Spinal cord (tissue), 10 donors: ENCODE data around the gene SYVN1. TPM values are rescaled to one million over a fixed set of nuclear protein-coding genes. Genes with fewer than 3 reads are reported as not detected.
"Not testable (repeated sequence)": the region's sequence is repeated elsewhere in the genome, so short reads cannot be mapped to it uniquely, and the experiment has no call there.

Experiments
- DNase-seq, 6 donors: peaks; one replicate each; pipeline versions ENCODE4 v3.0.0 to v3.0.0-alpha.2; 2013 to 2015; ENCODE audit warnings: low spot score in 6 of 6, low read depth in 4 of 6
- H3K27ac ChIP-seq: one replicate; pipeline ENCODE4 v1.5.1; 2013; ENCODE audit warnings: low read depth, low read length, control low read depth
- H3K27me3 ChIP-seq: one replicate; pipeline ENCODE4 v1.6.1; 2013; ENCODE audit warnings: low read length; ENCODE audit not compliant: control insufficient read depth, insufficient read depth
- H3K36me3 ChIP-seq: one replicate; pipeline ENCODE4 v1.6.1; 2013; ENCODE audit warnings: low read length; ENCODE audit not compliant: control insufficient read depth, insufficient read depth
- H3K4me1 ChIP-seq: one replicate; pipeline ENCODE4 v1.6.1; 2013; ENCODE audit warnings: low read length; ENCODE audit not compliant: control insufficient read depth, insufficient read depth
- H3K4me3 ChIP-seq: one replicate; pipeline ENCODE4 v1.5.1; 2013; ENCODE audit warnings: low read depth, low read length, control low read depth
- H3K9me3 ChIP-seq: one replicate; pipeline ENCODE4 v1.6.1; 2013; ENCODE audit warnings: low read length; ENCODE audit not compliant: control insufficient read depth, insufficient read depth
- WGBS: methylation state at CpG from one replicate; pipeline ENCODE4 v1.1.5; 2013; ENCODE audit warnings: missing lambda C conversion rate; ENCODE audit not compliant: insufficient coverage; 5-methylcytosine and 5-hydroxymethylcytosine counted together
- long read RNA-seq, 4 donors: transcript quantifications; one replicate each; lab custom pipeline, GENCODE V29; 2026
- polyA plus RNA-seq, 2 donors: library from polyadenylated mRNA; unstranded; fragments of 120-200 nt; gene quantifications; one replicate each; pipeline ENCODE4 v1.2.1, GENCODE V29; 2013; ENCODE audit not compliant: insufficient read length in 2 of 2
- total RNA-seq, 2 donors: library from RNA; depleted of rRNA in 1 of 2; stranded (reverse); fragments of 120-200 nt in 1 of 2; fragments of >200 nt in 1 of 2; gene quantifications; one replicate each; pipeline versions ENCODE4 v1.2.3 to v1.2.4, GENCODE V29; 2013 to 2014
- donor health status: healthy.

Gene SYVN1
- total RNA-seq (10 to 100 TPM; 14.3 to 18.3 TPM), polyA plus RNA-seq (10 to 100 TPM; 44.2 to 52.6 TPM)
- long read RNA-seq, donor 1, transcript SYVN1-201 (16 exons, 3,048 nt) = major isoform, 5 of 7 reads
- long read RNA-seq, donor 1, partial matches to known transcripts = 0 of 7 reads
- long read RNA-seq, donor 1, other reads (novel, unspliced or antisense) = 0 of 7 reads
- long read RNA-seq, donor 2 = 0 reads
- long read RNA-seq, donor 3, partial matches to known transcripts = 0 of 1 reads
- long read RNA-seq, donor 3, other reads (novel, unspliced or antisense) = 0 of 1 reads
- long read RNA-seq, donor 4, partial matches to known transcripts = 7 of 9 reads
- long read RNA-seq, donor 4, other reads (novel, unspliced or antisense) = 0 of 9 reads

DNA sequence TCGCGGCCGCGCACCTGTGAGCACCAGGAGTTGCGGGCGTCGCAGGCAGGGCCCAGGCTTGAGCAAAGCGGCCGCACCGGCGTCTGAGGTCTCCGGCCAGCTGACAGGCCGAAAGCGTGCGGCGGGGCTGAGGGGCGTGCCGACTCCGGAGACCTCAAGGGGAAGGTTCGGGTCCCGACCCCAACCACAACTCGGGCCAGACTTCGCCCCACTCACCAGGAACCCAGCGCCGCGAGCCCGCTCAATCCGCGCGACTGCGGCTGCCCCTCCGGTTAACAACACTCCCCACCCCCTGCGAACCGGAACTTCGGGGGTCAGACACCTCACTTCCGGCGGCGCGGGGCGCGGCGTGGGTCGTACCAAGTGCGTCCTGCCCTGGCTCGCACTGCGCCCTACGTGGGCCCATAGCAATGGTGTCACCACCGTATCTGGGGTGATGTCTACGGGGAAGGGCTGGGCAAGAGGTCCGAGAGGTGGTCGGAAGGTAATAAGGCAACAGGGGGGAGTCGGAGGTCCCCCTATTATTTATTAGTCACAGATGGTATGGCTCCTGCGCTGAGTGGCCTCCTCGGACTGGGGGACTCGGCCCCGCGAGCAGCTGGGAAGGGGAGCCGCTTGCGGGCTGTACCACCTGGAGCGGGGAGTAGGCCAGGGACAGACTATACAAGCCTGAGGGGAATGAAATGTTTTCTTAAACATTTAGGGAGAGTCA, at the start of gene SYVN1:
Gene SYVN1, minus strand, starts transcription at position 280 of the 712 bp plus-strand sequence. CDS start 918 bp downstream, outside the sequence.
- Histone ChIP-seq H3K9me3 (no peaks in the 10 kb centered on the region), H3K4me1 (peaks cover 32% of the 10 kb centered on the region), H3K27me3 (no peaks in the 10 kb centered on the region), H3K27ac (peak within 1 kb of the TSS; percentile 100), H3K4me3 (peak within 1 kb of the TSS; percentile 95), H3K36me3 (peaks cover 43% of the 10 kb centered on the region)
- WGBS = 0% methylated on average over 59 of the region's 60 CpGs
- DNase-seq = peak in 4 of 6 donors; percentile 87 to 98 (median 96)

DNA sequence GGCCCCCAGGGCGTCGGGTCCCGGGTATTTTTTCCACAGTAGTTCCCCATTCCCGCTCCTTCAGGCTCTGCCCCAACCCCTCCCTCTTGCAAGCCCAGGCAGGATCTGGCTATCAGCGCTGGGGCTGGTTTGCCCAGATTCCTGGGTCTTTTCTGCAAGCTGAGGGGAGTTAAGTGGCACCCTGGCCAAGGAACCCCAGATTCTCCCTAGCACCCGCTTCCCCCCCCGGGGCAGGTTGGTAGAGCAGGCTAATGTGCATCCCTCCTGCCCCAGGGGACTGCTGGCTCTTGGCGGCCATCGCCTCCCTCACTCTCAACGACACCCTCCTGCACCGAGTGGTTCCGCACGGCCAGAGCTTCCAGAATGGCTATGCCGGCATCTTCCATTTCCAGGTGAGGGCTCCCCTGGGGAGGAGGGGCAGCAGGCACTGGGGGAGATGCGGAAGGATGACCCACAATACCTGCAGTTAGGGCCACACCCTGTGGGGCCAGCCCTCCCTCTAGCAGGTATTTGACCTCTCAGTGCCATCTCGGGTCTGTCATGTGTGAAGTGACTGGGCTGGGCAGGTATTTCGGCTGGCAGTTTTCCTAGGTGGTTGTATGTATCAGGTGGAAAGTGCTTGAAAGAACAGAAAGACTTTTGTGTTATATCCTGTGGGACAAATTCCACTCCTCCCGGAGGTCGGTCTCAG, 49.0 kb upstream of the SYVN1 start:
- no peak for DNase-seq
- no peak overlapping the region for H3K4me3 ChIP-seq
- H3K9me3 ChIP-seq = no peaks in the 10 kb centered on the region
- H3K4me1 ChIP-seq = peaks cover 32% of the 10 kb centered on the region
- no peaks in the 10 kb centered on the region for H3K27me3 ChIP-seq
- peaks cover 40% of the 10 kb centered on the region for H3K36me3 ChIP-seq
- H3K27ac ChIP-seq = no peak overlapping the region
- WGBS = 78% methylated on average over 16 of the region's 19 CpGs

DNA sequence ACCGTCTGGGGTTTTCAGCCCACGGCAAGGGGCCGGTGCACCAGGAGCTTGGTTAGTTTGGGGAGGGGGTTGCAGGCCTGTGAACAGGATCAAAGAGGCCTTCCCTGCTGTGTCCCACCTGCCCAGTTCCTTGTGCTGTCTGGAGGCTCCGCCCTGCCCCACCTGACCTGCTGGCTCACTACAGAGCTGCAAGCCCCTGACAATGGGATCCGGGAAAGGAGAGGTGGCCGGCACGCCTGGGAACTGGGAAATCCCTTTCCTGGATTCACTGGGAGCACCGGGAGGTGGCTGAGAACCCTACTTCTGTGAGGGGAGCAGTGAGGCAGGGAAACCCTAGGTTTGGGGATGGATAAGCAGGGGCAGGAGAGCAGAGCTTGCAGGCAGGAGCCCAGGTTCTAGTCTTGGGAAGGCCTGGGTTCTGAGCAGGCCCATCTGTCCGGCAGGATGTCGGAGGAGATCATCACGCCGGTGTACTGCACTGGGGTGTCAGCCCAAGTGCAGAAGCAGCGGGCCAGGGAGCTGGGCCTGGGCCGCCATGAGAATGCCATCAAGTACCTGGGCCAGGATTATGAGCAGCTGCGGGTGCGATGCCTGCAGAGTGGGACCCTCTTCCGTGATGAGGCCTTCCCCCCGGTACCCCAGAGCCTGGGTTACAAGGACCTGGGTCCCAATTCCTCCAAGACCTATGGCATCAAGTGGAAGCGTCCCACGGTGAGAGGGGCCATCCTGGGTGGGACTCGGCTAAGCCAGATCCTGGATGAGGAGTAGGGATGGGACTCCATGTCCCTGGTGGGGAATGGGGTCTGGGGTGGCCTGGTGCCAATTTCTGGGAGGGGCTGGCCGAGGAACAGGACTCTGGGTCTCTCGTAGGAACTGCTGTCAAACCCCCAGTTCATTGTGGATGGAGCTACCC, 48.2 kb upstream of the SYVN1 start:
- Histone ChIP-seq H3K4me1 (peaks cover 32% of the 10 kb centered on the region), H3K36me3 (peaks cover 32% of the 10 kb centered on the region), H3K27me3 (no peaks in the 10 kb centered on the region), H3K4me3 (peak overlapping the region; percentile 83), H3K9me3 (no peaks in the 10 kb centered on the region), H3K27ac (peak overlapping the region; percentile 75)
- peak in 2 of 6 donors; percentile 49 to 64 for DNase-seq
- 48% methylated on average over 22 of the region's 23 CpGs for WGBS

DNA sequence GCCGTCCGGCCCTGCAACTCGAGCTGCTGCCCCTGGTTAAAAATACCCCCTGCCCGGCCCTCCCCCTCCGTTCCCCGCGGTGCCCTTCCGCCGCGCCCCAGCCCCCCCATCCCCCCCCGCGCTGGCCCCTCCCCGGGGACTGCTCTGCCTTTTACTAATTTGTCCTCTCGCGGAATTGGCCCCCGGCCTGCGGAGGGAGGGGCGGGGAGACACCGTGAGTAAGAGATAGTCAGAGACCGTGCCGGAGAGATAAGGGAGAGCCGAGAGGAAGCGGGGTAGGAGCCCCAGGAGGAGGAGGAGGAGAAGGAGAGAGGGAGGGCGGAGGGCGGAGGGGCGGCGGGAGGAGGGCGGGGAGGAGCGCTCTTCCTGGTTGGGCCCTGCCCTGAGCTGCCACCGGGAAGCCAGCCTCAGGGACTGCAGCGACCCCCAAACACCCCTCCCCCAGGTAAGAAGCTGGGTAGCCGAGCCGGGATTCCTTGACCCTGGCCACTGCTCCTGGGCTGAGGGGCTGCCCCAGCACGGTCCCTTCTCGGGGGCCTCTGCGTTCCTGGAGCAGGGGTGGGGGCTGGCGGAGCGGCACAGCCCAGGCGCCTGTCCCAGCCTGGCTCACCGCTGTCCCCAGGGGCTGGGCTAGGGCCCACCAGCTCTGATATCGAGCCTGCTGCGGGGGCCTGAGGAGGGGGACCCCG, 47.4 kb upstream of the SYVN1 start, which contains the start of gene CAPN1:
Gene CAPN1, plus strand, starts transcription at position 360 of the 689 bp plus-strand sequence. CDS start 774 bp downstream, outside the sequence.
- DNase-seq = peak in 2 of 6 donors; percentile 81 to 85
- no peaks in the 10 kb centered on the region for H3K9me3 ChIP-seq
- WGBS = under 1% methylated on average over 23 of the region's 43 CpGs
- H3K4me1 ChIP-seq = peaks cover 32% of the 10 kb centered on the region
- H3K4me3 ChIP-seq = peak within 1 kb of the TSS; percentile 83
- H3K36me3 ChIP-seq = peaks cover 24% of the 10 kb centered on the region
- peak within 1 kb of the TSS; percentile 75 for H3K27ac ChIP-seq
- no peaks in the 10 kb centered on the region for H3K27me3 ChIP-seq

DNA sequence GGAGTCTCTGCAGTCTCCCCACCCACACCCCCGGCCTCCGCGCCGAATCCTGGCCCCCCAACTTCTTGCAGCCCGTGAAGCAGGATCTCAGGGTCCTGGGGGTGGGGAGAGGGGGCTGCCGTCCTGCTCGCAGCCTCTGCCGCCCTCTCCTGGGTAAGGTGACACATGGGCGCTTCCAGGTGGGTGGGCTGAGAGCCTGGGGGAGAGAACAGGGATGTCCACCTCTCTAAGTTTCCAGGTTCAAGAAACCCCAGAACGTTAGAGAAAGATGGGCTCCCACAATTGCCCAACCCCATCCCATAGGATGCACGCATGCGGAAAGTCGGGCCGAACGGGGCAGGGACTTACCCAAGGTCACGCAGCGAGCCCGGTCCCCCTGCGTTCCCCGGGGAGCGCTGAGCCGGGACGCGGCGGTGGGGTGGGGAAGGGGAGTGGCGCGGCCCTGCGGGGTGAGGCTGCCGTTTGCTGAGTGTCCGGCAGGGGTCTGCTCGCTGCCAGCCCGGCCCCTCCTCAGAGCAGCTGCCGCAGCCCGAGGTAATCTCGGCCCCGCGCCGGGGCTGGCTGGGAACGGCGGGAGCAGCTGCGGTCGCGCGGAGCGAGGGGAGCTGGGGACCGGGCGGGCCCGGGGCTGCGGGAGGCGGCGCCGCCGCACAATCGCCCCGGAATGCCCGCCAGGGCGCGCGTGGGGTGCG, 46.7 kb upstream of the SYVN1 start:
- H3K27me3 ChIP-seq = no peaks in the 10 kb centered on the region
- H3K9me3 ChIP-seq = no peaks in the 10 kb centered on the region
- DNase-seq = peak in 3 of 6 donors; percentile 41 to 83 (median 79)
- H3K4me3 ChIP-seq = peak overlapping the region; percentile 83
- WGBS = 0% methylated on average over 59 of the region's 60 CpGs
- H3K36me3 ChIP-seq = peaks cover 17% of the 10 kb centered on the region
- peaks cover 32% of the 10 kb centered on the region for H3K4me1 ChIP-seq
- H3K27ac ChIP-seq = peak overlapping the region; percentile 57

DNA sequence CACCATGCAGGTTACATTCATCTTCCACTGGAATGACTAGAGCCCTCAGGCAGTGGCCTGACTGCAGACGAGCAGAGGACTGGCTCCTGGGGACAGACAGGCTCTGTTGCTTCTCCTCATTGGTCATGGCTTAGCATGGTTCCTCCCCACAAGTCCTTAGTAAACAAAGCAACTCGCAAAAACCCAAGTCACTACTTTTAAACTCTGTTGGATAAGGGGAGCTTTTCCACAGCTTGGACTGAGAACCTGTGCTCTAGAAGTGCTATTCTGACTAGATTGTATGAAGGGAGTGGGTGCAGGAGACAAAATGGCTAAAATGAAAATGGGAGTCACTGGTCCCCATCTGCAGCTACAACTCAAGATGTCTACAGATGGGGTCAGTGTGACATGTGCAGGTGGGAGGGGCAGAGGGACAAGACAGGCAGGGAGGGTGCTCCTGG, 40.3 kb upstream of the SYVN1 start:
- not testable (repeated sequence) for H3K9me3 ChIP-seq, H3K4me3 ChIP-seq, H3K27ac ChIP-seq, H3K36me3 ChIP-seq, H3K4me1 ChIP-seq, DNase-seq, H3K27me3 ChIP-seq
- WGBS = 14% methylated on average over 1 of the region's 2 CpGs

DNA sequence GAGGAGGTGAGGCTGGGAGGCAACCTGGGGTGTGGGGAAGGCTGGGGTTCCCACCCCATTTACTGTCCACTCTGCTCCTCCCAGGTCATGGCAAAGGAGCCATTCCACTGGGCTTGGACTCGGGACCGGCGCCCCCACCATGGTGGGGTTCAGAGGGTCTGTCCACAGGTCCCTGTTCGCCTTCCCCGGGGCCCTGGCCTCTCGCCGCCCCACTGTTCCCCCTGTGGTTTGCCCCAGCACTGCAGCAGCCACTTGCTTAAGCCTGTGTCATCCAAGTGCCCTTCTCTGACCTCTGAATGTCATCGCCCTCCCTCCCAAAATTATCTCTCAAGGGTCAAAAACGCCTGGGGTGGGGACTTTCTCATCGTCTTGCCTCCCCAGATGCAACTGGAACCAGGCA, 38.3 kb upstream of the SYVN1 start:
- Histone ChIP-seq H3K36me3 (no peaks in the 10 kb centered on the region), H3K9me3 (no peaks in the 10 kb centered on the region), H3K4me1 (no peaks in the 10 kb centered on the region), H3K27ac (no peak overlapping the region), H3K27me3 (no peaks in the 10 kb centered on the region), H3K4me3 (no peak overlapping the region)
- no peak for DNase-seq
- WGBS = 90% methylated on average over 8 of the region's 10 CpGs

DNA sequence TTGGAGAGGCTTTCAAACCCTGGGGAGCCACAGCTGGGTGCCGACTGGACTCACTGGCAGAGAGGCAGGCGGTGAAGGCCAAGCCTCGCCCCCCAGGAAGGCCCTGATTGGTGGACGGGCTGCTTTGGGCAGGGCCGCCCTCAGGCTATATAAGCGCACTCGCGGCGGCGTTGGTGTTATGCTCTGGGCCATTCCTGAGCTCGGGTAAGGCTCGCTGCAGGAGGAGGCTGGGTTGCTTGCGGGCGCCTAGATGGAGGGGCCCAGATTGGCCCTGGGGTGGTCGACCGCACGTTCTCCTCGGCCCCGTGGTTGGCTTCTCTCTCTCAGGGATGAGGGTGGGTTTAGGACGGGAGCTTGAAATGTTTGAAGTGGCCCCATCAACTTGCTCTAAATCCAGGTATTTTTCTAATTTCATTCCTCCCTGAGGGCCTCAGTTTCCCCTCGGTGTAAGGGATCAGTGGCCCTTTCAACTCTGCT, 35.8 kb upstream of the SYVN1 start, which contains the start of gene SPDYC:
Gene SPDYC, plus strand, starts transcription at position 176 of the 477 bp plus-strand sequence. CDS start 1,125 bp downstream, outside the sequence.
- Histone ChIP-seq H3K4me3 (no peak within 1 kb of the TSS), H3K9me3 (no peaks in the 10 kb centered on the region), H3K4me1 (peaks cover 4% of the 10 kb centered on the region), H3K36me3 (no peaks in the 10 kb centered on the region), H3K27ac (no peak within 1 kb of the TSS), H3K27me3 (no peaks in the 10 kb centered on the region)
- DNase-seq = no peak
- WGBS = 90% methylated on average over 19 of the region's 21 CpGs
